Osteocyte (in vitro differentiated cells): ENCODE data around the gene CACNA1C. TPM values are rescaled to one million over a fixed set of nuclear protein-coding genes. Genes with fewer than 3 reads are reported as not detected.
"Not testable (repeated sequence)": the region's sequence is repeated elsewhere in the genome, so short reads cannot be mapped to it uniquely, and the experiment has no call there.

Source experiments
- DNase-seq: peaks from one replicate; pipeline ENCODE4 v3.0.0; 2021; ENCODE audit warnings: mixed read lengths; ENCODE audit not compliant: unreplicated experiment; ENCODE audit errors: extremely low spot score
- H3K27ac Mint-ChIP-seq: one replicate; pipeline ENCODE4 v1.8.0; 2021; ENCODE audit warnings: mild to moderate bottlenecking, mixed read lengths; ENCODE audit not compliant: unreplicated experiment
- H3K27me3 Mint-ChIP-seq: one replicate; pipeline ENCODE4 v1.8.0; 2021; ENCODE audit warnings: mixed read lengths; ENCODE audit not compliant: unreplicated experiment
- H3K36me3 Mint-ChIP-seq: one replicate; pipeline ENCODE4 v1.8.0; 2021; ENCODE audit warnings: mixed read lengths; ENCODE audit not compliant: unreplicated experiment
- H3K4me1 Mint-ChIP-seq: one replicate; pipeline ENCODE4 v1.8.0; 2021; ENCODE audit warnings: mixed read lengths; ENCODE audit not compliant: unreplicated experiment
- H3K4me3 Mint-ChIP-seq: one replicate; pipeline ENCODE4 v1.8.0; 2021; ENCODE audit warnings: mild to moderate bottlenecking, moderate library complexity, mixed read lengths; ENCODE audit not compliant: unreplicated experiment
- H3K9me3 Mint-ChIP-seq: one replicate; pipeline ENCODE4 v1.8.0; 2021; ENCODE audit warnings: mixed read lengths; ENCODE audit not compliant: unreplicated experiment
- total RNA-seq: library from RNA; stranded (reverse); gene quantifications from 2 replicates; pipeline ENCODE4 v1.2.1, GENCODE V29; 2021
- TF ChIP-seq, protein P1 (sequence below): fragments of 200-600 bp; sonication (generic); IDR thresholded peaks from 2 replicates; pipeline ENCODE4 v1.5.0; 2021; ENCODE audit warnings: antibody characterized with exemption, mild to moderate bottlenecking, moderate library complexity

CACNA1C gene
- total RNA-seq, 1 donor from 2014 or later = 67.4 TPM

DNA sequence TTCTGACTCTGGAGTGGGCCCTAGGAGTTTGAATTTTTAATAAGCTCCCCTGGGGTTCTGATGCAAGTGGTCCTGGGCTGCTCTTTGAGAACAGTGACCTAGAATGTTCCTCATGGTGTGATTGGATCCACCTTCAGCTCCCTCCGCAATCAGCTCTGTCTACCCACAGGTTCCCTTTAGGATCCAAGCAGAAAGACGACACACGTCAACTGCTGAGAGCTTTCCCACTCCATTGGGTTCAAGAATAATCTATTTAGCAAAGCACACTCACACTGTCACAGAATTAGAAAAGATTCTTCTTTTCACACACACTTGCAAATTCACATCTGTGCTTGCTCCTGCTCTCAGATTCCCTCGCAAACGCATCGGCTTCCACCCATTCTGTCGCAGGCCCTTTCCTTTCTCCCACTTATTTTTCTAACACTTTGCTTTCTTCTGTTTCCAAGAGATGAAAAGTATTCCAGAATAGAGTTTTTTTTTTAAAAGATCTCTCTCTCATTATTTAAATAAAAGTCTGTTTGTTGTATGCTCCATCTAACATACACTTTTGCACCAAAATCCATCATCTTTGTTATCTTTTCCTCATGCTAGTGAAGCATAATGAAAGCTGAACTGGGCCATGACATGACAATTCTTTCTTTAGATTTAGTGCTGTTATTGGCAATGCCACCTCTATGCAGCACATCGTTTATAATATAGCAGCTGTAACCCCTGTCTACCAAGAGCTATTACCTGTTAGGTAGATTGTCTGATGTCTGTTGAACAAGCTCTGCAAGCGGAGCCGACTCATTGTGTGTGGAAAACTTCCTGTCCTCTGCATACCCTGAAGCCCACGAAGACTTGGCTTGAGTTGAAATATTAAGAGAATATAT lies 73.1 kb downstream of the CACNA1C start:
- H3K36me3 Mint-ChIP-seq = peaks cover 38% of the 10 kb centered on the region
- no peak overlapping the region for H3K27ac Mint-ChIP-seq
- no peaks in the 10 kb centered on the region for H3K27me3 Mint-ChIP-seq
- no peaks in the 10 kb centered on the region for H3K9me3 Mint-ChIP-seq
- peaks cover 49% of the 10 kb centered on the region for H3K4me1 Mint-ChIP-seq
- TF ChIP-seq, protein P1, sequence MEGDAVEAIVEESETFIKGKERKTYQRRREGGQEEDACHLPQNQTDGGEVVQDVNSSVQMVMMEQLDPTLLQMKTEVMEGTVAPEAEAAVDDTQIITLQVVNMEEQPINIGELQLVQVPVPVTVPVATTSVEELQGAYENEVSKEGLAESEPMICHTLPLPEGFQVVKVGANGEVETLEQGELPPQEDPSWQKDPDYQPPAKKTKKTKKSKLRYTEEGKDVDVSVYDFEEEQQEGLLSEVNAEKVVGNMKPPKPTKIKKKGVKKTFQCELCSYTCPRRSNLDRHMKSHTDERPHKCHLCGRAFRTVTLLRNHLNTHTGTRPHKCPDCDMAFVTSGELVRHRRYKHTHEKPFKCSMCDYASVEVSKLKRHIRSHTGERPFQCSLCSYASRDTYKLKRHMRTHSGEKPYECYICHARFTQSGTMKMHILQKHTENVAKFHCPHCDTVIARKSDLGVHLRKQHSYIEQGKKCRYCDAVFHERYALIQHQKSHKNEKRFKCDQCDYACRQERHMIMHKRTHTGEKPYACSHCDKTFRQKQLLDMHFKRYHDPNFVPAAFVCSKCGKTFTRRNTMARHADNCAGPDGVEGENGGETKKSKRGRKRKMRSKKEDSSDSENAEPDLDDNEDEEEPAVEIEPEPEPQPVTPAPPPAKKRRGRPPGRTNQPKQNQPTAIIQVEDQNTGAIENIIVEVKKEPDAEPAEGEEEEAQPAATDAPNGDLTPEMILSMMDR = no peak
- DNase-seq = no peak
- H3K4me3 Mint-ChIP-seq = no peak overlapping the region

- H3K27ac Mint-ChIP-seq = peak overlapping the region; percentile 44
- peaks cover 32% of the 10 kb centered on the region for H3K36me3 Mint-ChIP-seq
Measured at GRCh38 chr12:2126676-2127406, 74.1 kb downstream of the CACNA1C start.

DNA sequence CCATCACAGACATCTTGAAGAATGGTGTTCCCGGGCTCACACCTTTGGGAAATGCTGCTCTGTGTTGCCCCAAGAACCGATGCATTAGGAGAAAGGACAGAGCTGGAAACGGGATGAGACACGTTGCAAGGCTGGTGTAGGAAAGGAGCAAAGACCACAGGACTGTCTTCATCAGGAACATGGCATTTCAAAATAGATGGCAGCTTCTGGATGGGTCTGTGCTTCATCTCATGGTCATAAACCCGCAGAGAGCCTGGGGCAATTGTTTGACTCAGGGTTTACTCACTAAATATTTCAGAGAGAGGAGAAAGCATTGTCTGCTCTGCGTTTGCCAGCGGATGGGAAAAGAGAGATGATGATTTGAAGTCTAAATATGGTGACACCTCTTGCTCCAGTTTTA lies 76.3 kb downstream of the CACNA1C start:
- Mint-ChIP-seq H3K27ac (peak overlapping the region; percentile 60), H3K27me3 (no peaks in the 10 kb centered on the region), H3K4me1 (peaks cover 32% of the 10 kb centered on the region), H3K36me3 (peaks cover 21% of the 10 kb centered on the region), H3K9me3 (no peaks in the 10 kb centered on the region), H3K4me3 (no peak overlapping the region)
- TF ChIP-seq, protein P1 = no peak
- no peak for DNase-seq

More at GRCh38 chr12:2126676-2127406, 74.1 kb downstream of the CACNA1C start:
- no peak overlapping the region for H3K4me3 Mint-ChIP-seq
- TF ChIP-seq, protein P1 = no peak
- peaks cover 40% of the 10 kb centered on the region for H3K4me1 Mint-ChIP-seq
- no peaks in the 10 kb centered on the region for H3K9me3 Mint-ChIP-seq
- H3K27me3 Mint-ChIP-seq = no peaks in the 10 kb centered on the region
- DNase-seq = no peak

DNA sequence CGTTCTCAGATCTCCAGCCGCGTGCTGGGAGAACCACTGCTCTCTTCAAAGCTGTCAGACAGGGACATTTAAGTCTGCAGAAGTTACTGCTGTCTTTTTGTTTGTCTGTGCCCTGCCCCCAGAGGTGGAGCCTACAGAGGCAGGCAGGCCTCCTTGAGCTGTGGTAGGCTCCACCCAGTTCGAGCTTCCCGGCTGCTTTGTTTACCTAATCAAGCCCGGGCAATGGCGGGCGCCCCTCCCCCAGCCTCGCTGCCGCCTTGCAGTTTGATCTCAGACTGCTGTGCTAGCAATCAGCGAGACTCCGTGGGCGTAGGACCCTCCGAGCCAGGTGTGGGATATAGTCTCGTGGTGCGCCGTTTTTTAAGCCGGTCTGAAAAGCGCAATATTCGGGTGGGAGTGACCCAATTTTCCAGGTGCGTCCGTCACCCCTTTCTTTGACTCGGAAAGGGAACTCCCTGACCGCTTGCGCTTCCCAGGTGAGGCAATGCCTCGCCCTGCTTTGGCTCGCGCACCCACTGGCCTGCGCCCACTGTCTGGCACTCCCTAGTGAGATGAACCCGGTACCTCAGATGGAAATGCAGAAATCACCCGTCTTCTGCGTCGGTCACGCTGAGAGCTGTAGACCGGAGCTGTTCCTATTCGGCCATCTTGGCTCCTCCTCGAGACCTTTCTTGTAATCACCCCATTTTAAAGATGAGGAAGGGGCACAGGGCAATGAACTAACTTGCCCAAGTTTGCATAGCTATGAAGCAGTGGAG lies 83.1 kb downstream of the CACNA1C start:
- not testable (repeated sequence) for H3K27ac Mint-ChIP-seq, DNase-seq, H3K27me3 Mint-ChIP-seq, H3K9me3 Mint-ChIP-seq
- H3K4me3 Mint-ChIP-seq = peak overlapping the region; percentile 42
- peaks cover 16% of the 10 kb centered on the region for H3K4me1 Mint-ChIP-seq
- peaks cover 14% of the 10 kb centered on the region for H3K36me3 Mint-ChIP-seq

GRCh38 chr12:2136901-2137300 lies 84.1 kb downstream of the CACNA1C start:
- no peak for DNase-seq
- H3K4me1 Mint-ChIP-seq = peaks cover 16% of the 10 kb centered on the region
- H3K27me3 Mint-ChIP-seq = no peaks in the 10 kb centered on the region
- H3K36me3 Mint-ChIP-seq = peaks cover 14% of the 10 kb centered on the region
- peak overlapping the region; percentile 4 for H3K27ac Mint-ChIP-seq
- no peak overlapping the region for H3K4me3 Mint-ChIP-seq
- TF ChIP-seq, protein P1 = no peak
- no peaks in the 10 kb centered on the region for H3K9me3 Mint-ChIP-seq
